ENCODE measurements around the gene SLC16A8.

SLC16A8 gene, protein sequence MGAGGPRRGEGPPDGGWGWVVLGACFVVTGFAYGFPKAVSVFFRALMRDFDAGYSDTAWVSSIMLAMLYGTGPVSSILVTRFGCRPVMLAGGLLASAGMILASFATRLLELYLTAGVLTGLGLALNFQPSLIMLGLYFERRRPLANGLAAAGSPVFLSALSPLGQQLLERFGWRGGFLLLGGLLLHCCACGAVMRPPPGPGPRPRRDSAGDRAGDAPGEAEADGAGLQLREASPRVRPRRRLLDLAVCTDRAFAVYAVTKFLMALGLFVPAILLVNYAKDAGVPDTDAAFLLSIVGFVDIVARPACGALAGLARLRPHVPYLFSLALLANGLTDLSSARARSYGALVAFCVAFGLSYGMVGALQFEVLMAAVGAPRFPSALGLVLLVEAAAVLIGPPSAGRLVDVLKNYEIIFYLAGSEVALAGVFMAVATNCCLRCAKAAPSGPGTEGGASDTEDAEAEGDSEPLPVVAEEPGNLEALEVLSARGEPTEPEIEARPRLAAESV

DNA sequence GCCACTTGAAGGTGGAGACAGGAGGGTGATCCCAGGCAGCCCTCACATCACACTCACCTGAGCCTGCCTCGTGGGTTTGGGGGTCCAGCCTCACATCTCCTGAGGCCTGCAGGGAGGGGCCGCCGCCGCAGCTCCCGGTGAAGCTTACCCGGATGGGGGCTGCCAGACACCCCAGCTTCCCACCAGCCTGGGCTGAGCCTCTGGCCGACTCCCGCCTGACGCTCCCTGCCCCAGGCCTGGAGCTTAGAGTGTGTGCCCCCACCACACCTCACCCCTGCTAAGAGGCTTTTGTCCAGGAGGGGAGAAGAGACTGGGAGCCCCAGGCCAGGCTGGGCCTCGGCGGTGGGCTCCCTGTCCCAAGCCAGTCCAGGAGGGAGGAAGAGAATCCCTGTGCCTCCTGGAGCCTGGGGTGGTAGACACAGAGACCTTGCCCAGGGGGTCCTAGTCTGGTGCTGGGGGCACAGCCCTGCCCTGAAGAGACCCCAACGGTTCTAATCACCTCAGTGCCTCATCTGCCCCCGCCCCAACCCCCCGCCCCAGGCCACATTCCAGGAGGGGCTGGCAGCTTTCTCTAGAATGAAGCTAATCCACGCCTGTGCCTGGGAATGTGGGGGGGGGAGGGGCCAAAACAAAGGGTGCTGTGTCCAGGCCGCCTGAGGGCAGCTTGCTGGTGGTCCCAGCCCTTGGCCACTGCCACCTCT lies at the start of gene SLC16A8:
TSS of gene SLC16A8 (minus strand) at position 254 of the 701 bp plus-strand sequence. CDS start 1,311 bp downstream, outside the sequence.
- Histone ChIP-seq H3K9ac (no peak within 1 kb of the TSS), H3K4me3 (ENCODE audit: low read depth, low read length) (no peak within 1 kb of the TSS), H3K4me1 (no peaks in the 10 kb centered on the region), H3K79me2 (no peaks in the 10 kb centered on the region), H3K36me3 (ENCODE audit: control insufficient read depth, insufficient read depth, low read length) (no peaks in the 10 kb centered on the region), H2AFZ (no peak within 1 kb of the TSS), H3K27me3 (ENCODE audit: control insufficient read depth, insufficient read depth, low read length) (no peaks in the 10 kb centered on the region), H3K27ac (no peak within 1 kb of the TSS), H3K9me3 (ENCODE audit: control insufficient read depth, low read length) (no peaks in the 10 kb centered on the region), H3K4me2 (ENCODE audit: low read length) (no peak within 1 kb of the TSS)
- TF ChIP-seq, protein P1, sequence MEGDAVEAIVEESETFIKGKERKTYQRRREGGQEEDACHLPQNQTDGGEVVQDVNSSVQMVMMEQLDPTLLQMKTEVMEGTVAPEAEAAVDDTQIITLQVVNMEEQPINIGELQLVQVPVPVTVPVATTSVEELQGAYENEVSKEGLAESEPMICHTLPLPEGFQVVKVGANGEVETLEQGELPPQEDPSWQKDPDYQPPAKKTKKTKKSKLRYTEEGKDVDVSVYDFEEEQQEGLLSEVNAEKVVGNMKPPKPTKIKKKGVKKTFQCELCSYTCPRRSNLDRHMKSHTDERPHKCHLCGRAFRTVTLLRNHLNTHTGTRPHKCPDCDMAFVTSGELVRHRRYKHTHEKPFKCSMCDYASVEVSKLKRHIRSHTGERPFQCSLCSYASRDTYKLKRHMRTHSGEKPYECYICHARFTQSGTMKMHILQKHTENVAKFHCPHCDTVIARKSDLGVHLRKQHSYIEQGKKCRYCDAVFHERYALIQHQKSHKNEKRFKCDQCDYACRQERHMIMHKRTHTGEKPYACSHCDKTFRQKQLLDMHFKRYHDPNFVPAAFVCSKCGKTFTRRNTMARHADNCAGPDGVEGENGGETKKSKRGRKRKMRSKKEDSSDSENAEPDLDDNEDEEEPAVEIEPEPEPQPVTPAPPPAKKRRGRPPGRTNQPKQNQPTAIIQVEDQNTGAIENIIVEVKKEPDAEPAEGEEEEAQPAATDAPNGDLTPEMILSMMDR (IDR thresholded peaks at IDR 0.05) = no peak

DNA sequence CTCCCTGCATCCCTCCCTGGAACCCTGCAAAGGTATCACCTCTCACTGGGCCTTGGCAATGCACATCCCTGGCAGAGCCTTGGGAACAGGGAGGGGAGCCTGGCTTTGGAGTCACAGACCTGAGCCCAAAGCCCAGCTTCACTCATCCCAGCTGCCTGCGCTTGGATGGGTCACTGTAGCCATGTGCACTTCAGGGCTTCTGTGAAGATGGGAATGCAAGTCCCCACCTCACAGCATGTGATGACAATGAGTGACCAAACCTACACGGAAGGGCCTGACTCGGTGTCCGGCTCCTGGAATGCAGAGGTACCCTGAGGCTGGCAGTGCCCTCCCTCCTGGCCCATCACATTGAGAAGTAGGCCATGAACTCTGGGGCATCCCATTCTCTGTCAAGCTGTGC lies 49.3 kb upstream of the SLC16A8 start:
- Histone ChIP-seq H3K4me1 (no peaks in the 10 kb centered on the region), H3K4me3 (ENCODE audit: low read depth, low read length) (no peak overlapping the region), H3K27ac (no peak overlapping the region), H2AFZ (no peak overlapping the region), H3K9ac (no peak overlapping the region), H3K4me2 (ENCODE audit: low read length) (no peak overlapping the region), H3K79me2 (no peaks in the 10 kb centered on the region), H3K27me3 (ENCODE audit: control insufficient read depth, insufficient read depth, low read length) (no peaks in the 10 kb centered on the region), H3K36me3 (ENCODE audit: control insufficient read depth, insufficient read depth, low read length) (no peaks in the 10 kb centered on the region), H3K9me3 (ENCODE audit: control insufficient read depth, low read length) (no peaks in the 10 kb centered on the region)
- TF ChIP-seq, protein P1 (IDR thresholded peaks at IDR 0.05) = no peak

DNA sequence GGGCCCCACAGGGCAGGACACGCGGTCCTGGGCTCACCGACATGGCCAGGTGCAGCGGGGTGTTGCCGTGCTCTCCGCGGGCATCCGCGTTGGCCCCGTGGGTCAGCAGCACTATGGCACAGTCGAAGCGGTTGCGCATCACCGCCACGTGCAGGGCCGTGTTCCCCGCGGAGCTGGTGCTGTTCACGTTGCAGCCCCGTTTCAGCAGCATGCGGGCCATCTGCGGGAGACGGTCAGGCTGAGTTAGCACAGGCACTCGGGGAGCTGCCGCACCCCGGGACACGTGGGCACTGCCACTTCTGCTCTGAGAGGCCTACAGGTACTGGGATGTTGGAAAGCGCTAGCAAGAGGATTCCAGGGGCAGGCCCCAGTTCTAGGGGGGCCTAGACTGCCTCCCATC lies 48.8 kb upstream of the SLC16A8 start:
- Histone ChIP-seq H3K27ac (no peak overlapping the region), H3K36me3 (ENCODE audit: control insufficient read depth, insufficient read depth, low read length) (no peaks in the 10 kb centered on the region), H3K27me3 (ENCODE audit: control insufficient read depth, insufficient read depth, low read length) (no peaks in the 10 kb centered on the region), H3K79me2 (no peaks in the 10 kb centered on the region), H3K9me3 (ENCODE audit: control insufficient read depth, low read length) (no peaks in the 10 kb centered on the region), H3K4me3 (ENCODE audit: low read depth, low read length) (no peak overlapping the region), H3K4me1 (no peaks in the 10 kb centered on the region), H3K4me2 (ENCODE audit: low read length) (no peak overlapping the region), H3K9ac (no peak overlapping the region), H2AFZ (no peak overlapping the region)
- TF ChIP-seq, protein P1 (IDR thresholded peaks at IDR 0.05) = no peak

DNA sequence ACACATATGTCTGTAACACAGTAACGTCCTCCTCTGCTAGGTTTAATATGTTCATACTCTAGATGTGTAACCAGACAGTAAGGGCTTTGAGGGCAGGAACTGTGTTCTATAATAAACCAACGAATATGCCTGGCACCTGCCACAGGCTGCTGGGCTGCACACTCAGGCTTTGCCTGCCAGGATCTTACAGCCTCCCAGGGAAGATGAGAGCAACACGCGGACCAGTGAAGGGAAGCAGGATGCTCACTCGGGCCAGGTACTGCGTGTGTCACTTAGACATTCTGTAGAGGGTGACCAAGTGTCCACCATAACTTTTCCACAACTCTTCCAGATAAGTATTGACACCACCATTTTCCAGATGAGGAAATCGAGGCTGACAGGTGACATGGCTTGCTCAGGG lies 48.2 kb upstream of the SLC16A8 start:
- H3K27ac ChIP-seq = no peak overlapping the region
- H3K9me3 ChIP-seq (ENCODE audit: control insufficient read depth, low read length) = no peaks in the 10 kb centered on the region

More for the DNA sequence above, 48.2 kb upstream of the SLC16A8 start:
- Histone ChIP-seq H3K9ac (no peak overlapping the region), H3K4me3 (ENCODE audit: low read depth, low read length) (no peak overlapping the region), H3K4me1 (no peaks in the 10 kb centered on the region), H3K27me3 (ENCODE audit: control insufficient read depth, insufficient read depth, low read length) (no peaks in the 10 kb centered on the region), H2AFZ (no peak overlapping the region), H3K79me2 (no peaks in the 10 kb centered on the region), H3K4me2 (ENCODE audit: low read length) (no peak overlapping the region), H3K36me3 (ENCODE audit: control insufficient read depth, insufficient read depth, low read length) (no peaks in the 10 kb centered on the region)
- TF ChIP-seq, protein P1 (IDR thresholded peaks at IDR 0.05) = no peak

All from parathyroid adenoma (tissue), 2 donors.